Measurements from ENCODE around the gene ENGASE.

Gene ENGASE

GRCh38 chr17:79096477-79096876 lies 21.9 kb downstream of the ENGASE start:
- DNase-seq, result no peak

DNA sequence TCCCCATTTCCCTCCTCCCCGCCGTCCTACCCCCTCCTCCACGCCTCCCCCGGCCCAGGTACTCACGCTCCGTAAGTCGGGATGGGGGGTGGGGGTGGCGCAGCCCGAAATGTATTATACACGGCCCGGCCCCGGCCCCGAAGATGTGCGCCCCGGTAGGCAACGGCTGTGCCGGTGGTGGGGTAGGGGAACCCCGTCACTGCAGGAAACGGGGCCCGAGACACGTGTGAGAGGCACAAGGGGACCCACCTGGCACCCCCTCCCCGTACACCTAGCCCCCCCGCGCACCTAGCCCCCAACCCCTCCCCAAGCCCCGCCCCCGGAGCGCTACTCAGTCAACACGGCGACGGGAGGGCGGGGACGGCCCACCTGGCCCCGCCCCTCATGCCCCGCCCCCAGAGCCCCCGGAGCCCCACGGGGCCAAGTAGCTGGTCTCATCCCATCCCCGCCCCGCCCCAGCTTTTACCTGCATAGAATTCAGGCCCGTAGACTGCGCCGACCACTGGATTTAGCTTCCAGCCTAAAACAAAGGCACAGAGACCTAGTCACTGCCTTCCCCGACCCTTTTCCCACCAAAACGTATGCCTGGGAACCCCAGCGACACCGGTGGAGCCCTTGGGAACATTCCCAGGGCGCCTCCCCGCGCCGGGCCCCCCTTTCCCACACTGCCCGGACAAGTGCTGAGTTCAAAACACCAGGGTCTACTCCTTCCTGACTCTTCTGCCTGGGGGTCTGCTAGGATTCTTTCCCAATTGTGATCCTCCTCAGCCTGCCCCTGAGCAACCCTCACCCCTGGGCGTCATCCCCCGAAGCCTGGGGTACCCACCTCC lies 22.8 kb downstream of the ENGASE start:
- DNase-seq, result no peak

GRCh38 chr17:79098282-79098867 lies 23.8 kb downstream of the ENGASE start:
- no peak for DNase-seq

DNA sequence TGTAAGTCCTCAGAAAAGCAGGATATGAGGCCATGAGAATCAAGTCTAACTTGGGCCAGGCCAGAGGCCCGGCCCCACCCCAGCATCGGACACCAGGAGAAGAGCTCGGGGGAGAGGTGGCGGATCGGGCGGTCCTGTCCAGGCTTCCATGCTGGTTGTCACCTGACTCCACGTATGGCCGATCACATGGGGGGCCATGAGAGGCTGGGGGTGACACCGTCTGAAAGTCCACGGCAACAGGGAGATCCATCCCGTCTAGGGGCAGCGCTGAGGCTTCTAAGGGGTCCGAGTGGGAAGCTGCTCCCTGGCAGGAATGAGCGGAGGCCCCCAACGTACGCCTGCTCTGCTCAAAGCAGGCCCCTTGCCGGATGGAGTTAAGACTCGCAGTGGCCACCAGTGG lies 25.8 kb downstream of the ENGASE start:
- DNase-seq, result no peak

- no peak for DNase-seq
These were observed 26.6 kb downstream of the ENGASE start for GRCh38 chr17:79101111-79101673.

GRCh38 chr17:79102214-79102613 lies 27.6 kb downstream of the ENGASE start:
- DNase-seq, result no peak

DNA sequence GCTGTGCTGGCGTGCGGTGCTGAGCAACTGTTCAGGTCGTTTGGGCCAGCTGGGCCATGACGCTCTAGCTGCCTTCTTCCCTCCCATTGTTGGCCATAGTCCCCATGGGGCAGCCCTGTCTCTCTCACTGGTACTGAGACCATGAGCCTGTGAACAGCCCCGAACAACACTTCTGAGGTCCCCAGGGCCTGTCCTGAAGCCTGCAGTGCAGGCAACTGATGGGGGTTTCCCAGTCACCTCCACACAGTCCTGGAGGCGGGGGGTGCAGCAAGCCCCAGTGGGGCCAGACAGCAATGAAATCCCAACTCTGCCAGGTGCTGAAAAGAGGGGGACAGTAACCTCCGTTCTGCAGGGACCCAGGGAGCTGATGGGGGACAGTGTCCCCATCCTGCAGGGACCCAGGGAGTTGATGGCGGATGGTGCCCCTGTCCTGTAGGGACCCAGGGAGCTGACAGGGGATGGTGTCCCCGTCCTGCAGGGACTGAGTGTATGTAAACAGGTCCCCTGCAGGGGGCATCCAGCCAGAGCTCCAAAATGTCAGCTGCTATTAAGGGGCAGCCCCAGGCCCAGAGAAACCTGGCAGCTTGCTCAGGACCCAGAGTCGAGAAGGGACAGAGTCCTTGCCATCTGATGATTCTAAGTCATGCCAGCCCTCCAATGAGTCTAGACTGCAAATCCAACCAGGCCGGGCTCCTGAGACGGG lies 30.4 kb downstream of the ENGASE start:
- no peak for DNase-seq

GRCh38 chr17:79105937-79106336 lies 31.3 kb downstream of the ENGASE start:
- DNase-seq, result no peak

DNA sequence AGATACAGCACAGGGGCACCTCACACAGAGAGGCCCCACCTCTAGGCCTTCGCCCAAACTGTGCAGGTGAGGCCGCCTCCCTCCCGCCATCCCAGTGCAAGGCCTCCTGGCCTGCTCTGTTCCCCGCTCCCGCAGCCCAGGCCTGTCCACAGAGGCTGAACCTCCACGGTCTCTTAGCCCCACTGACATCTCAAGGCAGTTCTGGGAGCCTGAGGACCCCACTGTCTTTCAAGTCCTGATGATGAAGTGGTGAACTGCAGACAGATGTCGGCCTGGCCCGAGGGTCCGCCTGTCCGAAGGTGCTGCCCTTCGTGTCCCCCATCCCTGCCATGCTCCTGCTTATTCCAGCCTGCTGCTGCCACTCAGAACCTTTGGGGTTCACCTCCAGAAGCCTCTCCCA lies 32.3 kb downstream of the ENGASE start:
- no peak for DNase-seq

DNA sequence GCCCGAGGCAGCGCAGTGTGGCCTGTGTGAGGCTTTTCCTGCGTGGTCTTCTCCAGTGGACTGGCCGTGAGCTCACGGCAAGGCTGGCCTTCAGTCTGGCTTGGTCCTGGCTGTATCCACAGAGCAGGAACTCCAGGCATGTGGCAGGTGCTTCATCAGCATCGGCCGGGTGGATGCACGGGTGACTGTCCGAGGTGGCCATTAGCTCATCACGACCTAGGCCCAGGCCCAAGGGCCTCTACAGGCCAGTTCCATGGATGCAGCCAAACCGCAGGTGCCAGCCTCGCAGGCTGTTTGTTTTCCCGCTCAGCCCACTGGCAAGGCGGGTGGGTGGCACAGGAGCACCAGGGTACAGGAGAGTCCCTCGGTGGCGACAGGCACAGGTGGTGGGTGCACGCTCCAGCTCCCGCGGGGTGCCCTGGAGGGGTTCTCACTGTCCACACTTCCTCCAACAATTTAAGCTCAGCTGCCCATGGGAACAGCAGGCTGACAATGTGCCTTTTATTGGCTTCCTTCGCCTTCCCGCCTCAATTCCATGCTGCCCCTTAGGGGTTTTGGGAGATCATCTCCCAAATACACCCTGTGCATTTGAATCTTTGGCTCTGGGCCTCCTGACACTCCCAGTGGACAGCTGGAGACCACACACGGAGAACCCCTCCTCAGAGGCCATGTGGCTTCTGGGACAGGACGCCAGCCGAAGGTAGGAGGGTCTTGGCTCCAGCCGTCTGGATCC lies 33.0 kb downstream of the ENGASE start:
- no peak for DNase-seq

GRCh38 chr17:79108232-79108850 lies 33.7 kb downstream of the ENGASE start:
- DNase-seq, result no peak

GRCh38 chr17:79108870-79109269 lies 34.2 kb downstream of the ENGASE start:
- no peak for DNase-seq

- no peak for DNase-seq
These were observed 35.0 kb downstream of the ENGASE start for GRCh38 chr17:79109584-79109983.

DNA sequence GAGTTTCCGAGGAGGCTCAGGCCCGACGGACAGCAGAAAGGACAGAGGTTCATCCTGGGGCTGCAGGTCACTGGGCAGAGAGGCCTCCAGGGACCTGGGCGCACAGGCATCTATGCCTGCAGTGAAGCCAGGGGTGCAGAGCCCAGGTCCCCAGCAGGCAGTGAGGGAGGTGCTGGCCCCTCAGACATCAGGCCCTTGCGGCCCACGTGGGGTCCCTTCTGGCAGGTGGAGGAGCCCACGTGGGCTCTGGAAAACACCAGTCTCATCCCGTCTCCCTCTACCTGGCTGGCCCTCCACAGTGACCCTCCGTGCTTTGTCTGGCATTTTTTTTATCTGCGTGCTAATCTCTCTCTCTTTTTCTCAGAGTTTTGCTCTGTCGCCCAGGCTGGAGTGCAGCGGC lies 36.5 kb downstream of the ENGASE start:
- DNase-seq, result no peak

- no peak for DNase-seq
These were observed 37.8 kb downstream of the ENGASE start for GRCh38 chr17:79112471-79112870.

GRCh38 chr17:79113699-79114457 lies 39.3 kb downstream of the ENGASE start:
- no peak for DNase-seq

GRCh38 chr17:79114458-79115301 lies 40.1 kb downstream of the ENGASE start:
- DNase-seq, result no peak

GRCh38 chr17:79115487-79115886 lies 40.9 kb downstream of the ENGASE start:
- DNase-seq, result no peak

- DNase-seq, result no peak
These were observed 42.1 kb downstream of the ENGASE start for GRCh38 chr17:79116575-79117368.

All from NK-92 treated with Interleukin-12 subunit alpha and Interleukin-12 subunit beta, amount 100 ng/mL, for 24 hours (cell line).